Measurements from ENCODE around the gene HSPBP1. TPM values are rescaled to one million over a fixed set of nuclear protein-coding genes. Genes with fewer than 3 reads are reported as not detected.

Gene HSPBP1
- total RNA-seq, 1 donor from 2014 or later, result 32.2 TPM

GRCh38 chr19:55230780-55231179 is 49.1 kb downstream of the HSPBP1 start:
- ChIA-PET CTCF (no interaction called here), POLR2A (no interaction called here)
- peaks cover 77% of the 10 kb centered on the region for H3K36me3 Mint-ChIP-seq (ENCODE audit: low read depth)
- TF ChIP-seq CTCF (IDR thresholded peaks at IDR 0.05), result no peak
- H3K27me3 Mint-ChIP-seq, result no peaks in the 10 kb centered on the region
- H3K4me3 Mint-ChIP-seq, result no peak overlapping the region
- intact Hi-C loops (cut with micrococcal nuclease), result no loop called here
- no peak for ATAC-seq (ENCODE audit: low read depth)
- H3K27ac Mint-ChIP-seq, result no peak overlapping the region
- no peaks in the 10 kb centered on the region for H3K4me1 Mint-ChIP-seq
- no peak for DNase-seq
- H3K9me3 Mint-ChIP-seq, result no peaks in the 10 kb centered on the region

- peaks cover 3% of the 10 kb centered on the region for H3K4me1 Mint-ChIP-seq
- H3K4me3 Mint-ChIP-seq, result no peak overlapping the region
- intact Hi-C loops (cut with micrococcal nuclease), result no loop called here
- ATAC-seq (ENCODE audit: low read depth) (no peak), DNase-seq (no peak)
- H3K9me3 Mint-ChIP-seq, result no peaks in the 10 kb centered on the region
- H3K36me3 Mint-ChIP-seq (ENCODE audit: low read depth), result peaks cover 80% of the 10 kb centered on the region
- TF ChIP-seq CTCF (IDR thresholded peaks at IDR 0.05), result no peak
- POLR2A ChIA-PET, result no interaction called here
- CTCF ChIA-PET, result no interaction called here
- H3K27ac Mint-ChIP-seq, result no peak overlapping the region
- H3K27me3 Mint-ChIP-seq, result no peaks in the 10 kb centered on the region
Measured at GRCh38 chr19:55230329-55230728, 49.6 kb downstream of the HSPBP1 start.

GRCh38 chr19:55229789-55230182 is 50.1 kb downstream of the HSPBP1 start:
- H3K9me3 Mint-ChIP-seq, result no peaks in the 10 kb centered on the region
- H3K36me3 Mint-ChIP-seq (ENCODE audit: low read depth), result peaks cover 76% of the 10 kb centered on the region
- ATAC-seq (ENCODE audit: low read depth) (no peak), DNase-seq (no peak)
- ChIA-PET CTCF (no interaction called here), POLR2A (interaction anchor here (0.5 kb wide), 1 partner anchor 31 kb away, joined by 6 read pairs; no protein-coding TSS in a partner anchor)
- TF ChIP-seq CTCF (IDR thresholded peaks at IDR 0.05), result no peak
- H3K4me1 Mint-ChIP-seq, result peaks cover 3% of the 10 kb centered on the region
- H3K27ac Mint-ChIP-seq, result no peak overlapping the region
- intact Hi-C loops (cut with micrococcal nuclease), result no loop called here
- no peaks in the 10 kb centered on the region for H3K27me3 Mint-ChIP-seq
- no peak overlapping the region for H3K4me3 Mint-ChIP-seq

- no peak for DNase-seq
- ChIA-PET CTCF (no interaction called here), POLR2A (interaction anchor here (0.5 kb wide), 1 partner anchor 31 kb away, joined by 6 read pairs; no protein-coding TSS in a partner anchor)
- no peaks in the 10 kb centered on the region for H3K9me3 Mint-ChIP-seq
- H3K4me1 Mint-ChIP-seq, result peaks cover 3% of the 10 kb centered on the region
- H3K27ac Mint-ChIP-seq, result no peak overlapping the region
- no peak for ATAC-seq (ENCODE audit: low read depth)
- H3K27me3 Mint-ChIP-seq, result no peaks in the 10 kb centered on the region
- no peak overlapping the region for H3K4me3 Mint-ChIP-seq
- peaks cover 72% of the 10 kb centered on the region for H3K36me3 Mint-ChIP-seq (ENCODE audit: low read depth)
- intact Hi-C loops (cut with micrococcal nuclease), result no loop called here
- no peak for TF ChIP-seq CTCF (IDR thresholded peaks at IDR 0.05)
Measured at GRCh38 chr19:55229145-55229788, 50.6 kb downstream of the HSPBP1 start.

GRCh38 chr19:55228403-55229031 is 51.4 kb downstream of the HSPBP1 start, which contains the start of gene TMEM86B:
Gene TMEM86B, minus strand, starts transcription at chr19:55228763. Its CDS starts 22 bp downstream, at chr19:55228741.
- Mint-ChIP-seq H3K4me1 (peaks cover 3% of the 10 kb centered on the region), H3K9me3 (no peaks in the 10 kb centered on the region), H3K36me3 (ENCODE audit: low read depth) (peaks cover 68% of the 10 kb centered on the region), H3K27ac (no peak within 1 kb of the TSS), H3K4me3 (no peak within 1 kb of the TSS), H3K27me3 (no peaks in the 10 kb centered on the region)
- intact Hi-C loops (cut with micrococcal nuclease), result no loop called here
- ChIA-PET POLR2A (no interaction called here), CTCF (no interaction called here)
- ATAC-seq (ENCODE audit: low read depth), result no peak
- DNase-seq, result no peak
- no peak for TF ChIP-seq CTCF (IDR thresholded peaks at IDR 0.05)

Data from activated B cell treated with CpG ODN at 0.5 μM for 24 hours (primary cell).